A549 (cell line): Measurements from ENCODE around the gene LMNTD1. TPM values are rescaled to one million over a fixed set of nuclear protein-coding genes. Genes with fewer than 3 reads are reported as not detected.

Source experiments
- ATAC-seq, 2 experiments: fragments of 200-7000 bp in 1 of 2; fragments of >200 bp in 1 of 2; cut with Nextera tagmentation in 1 of 2; cut with Tn5 transposase in 1 of 2; 3 replicates each; pipeline versions ENCODE4 v1.8.0 to v1.9.1; 2018 to 2020; ENCODE audit warnings: mild to moderate bottlenecking in 1 of 2, moderate library complexity in 1 of 2
- CTCF ChIA-PET: fragments of 300-600 bp; sonication (Branson Sonifier 250); formaldehyde crosslinking; extraction: SDS; loops from one replicate; lab custom pipeline; 2021; ENCODE audit warnings: antibody characterized with exemption, inconsistent platforms; lab: Yijun Ruan, JAX
- POLR2A ChIA-PET: fragments of 350-600 bp; formaldehyde crosslinking; extraction: SDS; loops from one replicate; lab custom pipeline; 2021; ENCODE audit warnings: antibody characterized with exemption, inconsistent platforms; lab: Yijun Ruan, JAX
- DNase-seq, 2 experiments: peaks; one replicate each; pipeline versions ENCODE4 v3.0.0 to v3.0.0-alpha.2; 2011 to 2016; ENCODE audit warnings: low read depth in 1 of 2, low spot score in 1 of 2
- FAIRE-seq: peaks from 2 replicates; lab custom pipeline; 2011; peaks lifted over from hg19 to GRCh38; lab: Jason Lieb, UNC
- H3K27ac ChIP-seq, 2 experiments: fragments of >200 bp; sonication (Bioruptor Twin); formaldehyde crosslinking; 3 replicates each; pipeline ENCODE4 v1.5.1; 2016 to 2017
- H3K4me1 ChIP-seq: fragments of >200 bp; sonication (Bioruptor Twin); formaldehyde crosslinking; 3 replicates; pipeline ENCODE4 v1.6.1; 2016
- H3K4me2 ChIP-seq: fragments of >200 bp; sonication (Bioruptor Twin); formaldehyde crosslinking; 3 replicates; pipeline ENCODE4 v1.6.1; 2016
- H3K4me3 ChIP-seq: fragments of >200 bp; sonication (Bioruptor Twin); formaldehyde crosslinking; 3 replicates; pipeline ENCODE4 v1.5.1; 2016
- H3K9me3 ChIP-seq: fragments of >200 bp; sonication (Bioruptor Twin); formaldehyde crosslinking; 3 replicates; pipeline ENCODE4 v1.6.1; 2016
- BHLHE40 ChIP-seq: IDR thresholded peaks from 2 replicates; pipeline ENCODE4 v1.6.1; 2012; ENCODE audit warnings: low read depth, low read length, inconsistent platforms
- CEBPB ChIP-seq, 2 experiments: fragments of >200 bp in 1 of 2; sonication (Bioruptor Twin) in 1 of 2; formaldehyde crosslinking in 1 of 2; IDR thresholded peaks; 2 replicates each; pipeline ENCODE4 v1.6.1; 2012 to 2016
- CHD2 ChIP-seq: fragments of 150-350 bp; IDR thresholded peaks from 2 replicates; pipeline ENCODE4 v1.6.1; 2014; ENCODE audit warnings: low read length; ENCODE audit not compliant: partially characterized antibody
- EHMT2 ChIP-seq: fragments of 200-600 bp; sonication (generic); IDR thresholded peaks from 2 replicates; pipeline ENCODE4 v1.6.1; 2016; ENCODE audit warnings: antibody characterized with exemption, low read depth, mild to moderate bottlenecking, moderate library complexity
- EP300 ChIP-seq, 2 experiments: fragments of >200 bp; sonication (Bioruptor Twin); formaldehyde crosslinking; IDR thresholded peaks; 2 replicates in 1 of 2; 3 replicates in 1 of 2; pipeline ENCODE4 v1.6.1; 2016 to 2017
- FOSB ChIP-seq: fragments of 250-450 bp; sonication (Bioruptor Pico); IDR thresholded peaks from 2 replicates; pipeline ENCODE4 v1.5.0; 2020; ENCODE audit warnings: mild to moderate bottlenecking, moderate library complexity
- FOSL2 ChIP-seq, 2 experiments: fragments of 450-650 bp in 1 of 2; fragments of >200 bp in 1 of 2; sonication (Bioruptor Twin) in 1 of 2; formaldehyde crosslinking; IDR thresholded peaks; 2 replicates each; pipeline versions ENCODE4 v1.5.0 to v1.6.1; 2016 to 2020; ENCODE audit warnings: mild to moderate bottlenecking in 1 of 2, moderate library complexity in 1 of 2
- GATA3 ChIP-seq: IDR thresholded peaks from 2 replicates; pipeline ENCODE4 v1.6.1; 2012; ENCODE audit warnings: borderline replicate concordance
- HES2 ChIP-seq: fragments of >200 bp; sonication (Bioruptor Twin); formaldehyde crosslinking; IDR thresholded peaks from 2 replicates; pipeline ENCODE4 v1.6.1; 2016
- HEYL ChIP-seq: fragments of 250-450 bp; sonication (Bioruptor Pico); IDR thresholded peaks from 2 replicates; pipeline ENCODE4 v1.8.0; 2021; ENCODE audit warnings: mild to moderate bottlenecking, moderate library complexity
- HOXB5 ChIP-seq: fragments of 250-450 bp; sonication (Bioruptor Pico); IDR thresholded peaks from 2 replicates; pipeline ENCODE4 v1.5.0; 2020; ENCODE audit warnings: mild to moderate bottlenecking, moderate library complexity
- JUNB ChIP-seq: fragments of >200 bp; sonication (Bioruptor Twin); formaldehyde crosslinking; IDR thresholded peaks from 2 replicates; pipeline ENCODE4 v1.6.1; 2016
- KDM1A ChIP-seq: fragments of 200-600 bp; sonication (generic); IDR thresholded peaks from 2 replicates; pipeline ENCODE4 v1.6.1; 2016; ENCODE audit warnings: low read depth, mild to moderate bottlenecking
- KDM5A ChIP-seq: fragments of 200-600 bp; sonication (generic); IDR thresholded peaks from 2 replicates; pipeline ENCODE4 v1.6.1; 2016; ENCODE audit warnings: antibody characterized with exemption, mild to moderate bottlenecking
- MAZ ChIP-seq: fragments of 150-350 bp; IDR thresholded peaks from 2 replicates; pipeline ENCODE4 v1.6.1; 2014; ENCODE audit warnings: antibody characterized with exemption, low read depth, low read length, borderline replicate concordance
- NFE2L2 ChIP-seq: fragments of 150-350 bp; conservative IDR thresholded peaks from 2 replicates; pipeline ENCODE4 v1.6.1; 2014; ENCODE audit warnings: low read length
- NR3C1 ChIP-seq: fragments of >200 bp; sonication (Bioruptor Twin); formaldehyde crosslinking; IDR thresholded peaks from 3 replicates; pipeline ENCODE4 v1.6.1; 2017
- PBX3 ChIP-seq: IDR thresholded peaks from 2 replicates; pipeline ENCODE4 v1.6.1; 2012
- PHF8 ChIP-seq: fragments of 200-600 bp; sonication (generic); IDR thresholded peaks from 2 replicates; pipeline ENCODE4 v1.6.1; 2016; ENCODE audit warnings: low read depth, mild to moderate bottlenecking, antibody characterized with exemption, moderate library complexity, borderline replicate concordance
- POLR2AphosphoS2 ChIP-seq: conservative IDR thresholded peaks from 2 replicates; pipeline ENCODE4 v1.6.1; 2012; ENCODE audit warnings: low read length, improper control_type of control experiment, inconsistent platforms
- RARB ChIP-seq: fragments of 250-450 bp; sonication (Bioruptor Pico); IDR thresholded peaks from 2 replicates; pipeline ENCODE4 v1.8.0; 2021; ENCODE audit warnings: mild to moderate bottlenecking, moderate library complexity
- RNF2 ChIP-seq: fragments of 200-600 bp; sonication (generic); IDR thresholded peaks from 2 replicates; pipeline ENCODE4 v1.6.1; 2016; ENCODE audit warnings: low read depth, mild to moderate bottlenecking, antibody characterized with exemption, moderate library complexity, borderline replicate concordance
- SMC3 ChIP-seq: fragments of >200 bp; sonication (Bioruptor Twin); formaldehyde crosslinking; IDR thresholded peaks from 3 replicates; pipeline ENCODE4 v1.6.1; 2018; ENCODE audit warnings: inconsistent platforms
- TP53 ChIP-seq: fragments of 250-450 bp; sonication (Bioruptor Pico); IDR thresholded peaks from 2 replicates; pipeline ENCODE4 v1.5.0; 2021; ENCODE audit warnings: mild to moderate bottlenecking, moderate library complexity
- ZC3H11A ChIP-seq: fragments of 450-650 bp; IDR thresholded peaks from 2 replicates; pipeline ENCODE4 v1.6.1; 2014; ENCODE audit warnings: antibody characterized with exemption, mild to moderate bottlenecking
- WGBS: methylation state at CpG from one replicate; pipeline ENCODE4 v1.1.6; 2017; ENCODE audit errors: missing lambda C conversion rate; 5-methylcytosine and 5-hydroxymethylcytosine counted together
- polyA plus RNA-seq, 4 experiments: library from polyadenylated mRNA; depleted of rRNA in 3 of 4; stranded (reverse); fragments of >200 nt; fragmentation: RNase III in 1 of 4; extraction: RNeasy Plus Mini Kit Qiagen cat#74134 plus additional on column Dnase treatment in 1 of 4; gene quantifications; 2 replicates in 3 of 4; 3 replicates in 1 of 4; pipeline ENCODE4 v1.2.3, GENCODE V29; 2011 to 2017
- TF ChIP-seq, protein P1 (sequence below): IDR thresholded peaks from 2 replicates; pipeline ENCODE4 v1.6.1; 2012; ENCODE audit warnings: low read depth, borderline replicate concordance
- TF ChIP-seq, protein P2 (sequence below): IDR thresholded peaks from 2 replicates; pipeline ENCODE4 v1.6.1; 2012
- TF ChIP-seq, protein P3 (sequence below): fragments of 250-450 bp; sonication (Bioruptor Pico); IDR thresholded peaks from 2 replicates; pipeline ENCODE4 v1.5.0; 2021; ENCODE audit warnings: mild to moderate bottlenecking, moderate library complexity, borderline replicate concordance

LMNTD1 gene
- polyA plus RNA-seq, 2 of the 4 experiments (the other 2 are of a cell fraction), result not detected

DNA sequence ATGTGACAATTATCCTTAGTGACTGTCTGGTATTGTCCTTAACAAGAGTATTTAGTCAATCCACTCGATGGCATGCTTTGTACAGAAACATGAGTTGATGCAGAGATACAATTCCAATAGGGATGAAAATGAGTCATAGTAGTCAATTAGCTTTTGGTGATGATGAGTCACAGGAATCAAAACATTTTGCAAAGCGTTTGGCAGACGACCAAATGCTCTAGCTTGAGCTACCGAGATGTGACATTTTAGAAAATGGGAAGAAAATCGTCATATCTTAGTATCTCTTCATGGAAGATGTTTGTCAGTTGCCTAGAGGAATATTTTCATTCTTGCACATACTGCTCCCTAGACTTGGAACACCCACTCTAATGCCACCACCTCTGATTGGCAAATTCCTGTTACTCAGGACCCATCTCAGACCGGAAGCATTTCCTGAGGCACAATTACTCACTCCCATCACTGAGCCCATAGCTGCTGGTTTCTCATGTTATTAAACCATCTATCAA, 95.0 kb downstream of the LMNTD1 start:
- ChIA-PET POLR2A (no interaction called here), CTCF (interaction anchor here (0.6 to 2.0 kb wide), 3 partner anchors 20 to 407 kb away, joined by 3 to 7 read pairs (median 4); no protein-coding TSS in a partner anchor)
- FAIRE-seq (no peak), ATAC-seq (peak; percentile 92 to 97), DNase-seq (peak; percentile 61 to 68)
- H3K9me3 ChIP-seq, result no peaks in the 10 kb centered on the region
- H3K4me1 ChIP-seq, result peaks cover 13% of the 10 kb centered on the region; the same call in 2 of the 3 replicates
- under 1% methylated on average over 6 of the region's 6 CpGs for whole genome bisulfite sequencing
- H3K4me3 ChIP-seq, result peak overlapping the region; percentile 15; the same call in 1 of the 3 replicates
- peak overlapping the region; percentile 56 for H3K4me2 ChIP-seq
- H3K27ac ChIP-seq, result 0 out of 6 replicates have a peak overlapping the region, but pooled peaks of 1 of the 2 experiments have one; percentile 2
- TF ChIP-seq RARB (no peak), CEBPB (IDR thresholded peaks at IDR 0.05) (0 out of 4 replicates have a peak, but pooled peaks of 1 of the 2 experiments have one; percentile 3), GATA3 (no peak), HES2 (no peak), FOSL2 (IDR thresholded peaks at IDR 0.05) (peak; percentile 73), FOSL2 (CRISPR knock-in tag; IDR thresholded peaks at IDR 0.05) (peak; percentile 94), JUNB (peak; percentile 36)
- TF ChIP-seq, protein P1, sequence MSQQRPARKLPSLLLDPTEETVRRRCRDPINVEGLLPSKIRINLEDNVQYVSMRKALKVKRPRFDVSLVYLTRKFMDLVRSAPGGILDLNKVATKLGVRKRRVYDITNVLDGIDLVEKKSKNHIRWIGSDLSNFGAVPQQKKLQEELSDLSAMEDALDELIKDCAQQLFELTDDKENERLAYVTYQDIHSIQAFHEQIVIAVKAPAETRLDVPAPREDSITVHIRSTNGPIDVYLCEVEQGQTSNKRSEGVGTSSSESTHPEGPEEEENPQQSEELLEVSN, result no peak

GRCh38 chr12:25456474-25456873, 96.6 kb downstream of the LMNTD1 start:
- WGBS, result 41% methylated on average over 4 of the region's 4 CpGs
- CTCF ChIA-PET, result no interaction called here
- no peak overlapping the region for H3K4me3 ChIP-seq
- 0 out of 2 replicates have a peak, but pooled peaks have one; percentile 15 for TF ChIP-seq KDM1A
- TF ChIP-seq EHMT2, result no peak
- no peak for TF ChIP-seq HOXB5 (CRISPR knock-in tag)
- no peak for ATAC-seq
- no peak overlapping the region for H3K4me2 ChIP-seq
- DNase-seq, result no peak
- H3K27ac ChIP-seq, result no peak overlapping the region
- no peak for FAIRE-seq
- no peaks in the 10 kb centered on the region for H3K9me3 ChIP-seq
- POLR2A ChIA-PET, result no interaction called here
- peaks cover 13% of the 10 kb centered on the region; the same call in 2 of the 3 replicates for H3K4me1 ChIP-seq

- Histone ChIP-seq H3K27ac (no peak overlapping the region), H3K4me1 (peaks cover 13% of the 10 kb centered on the region; the same call in 2 of the 3 replicates), H3K4me2 (no peak overlapping the region), H3K9me3 (no peaks in the 10 kb centered on the region), H3K4me3 (no peak overlapping the region)
- CTCF ChIA-PET, result no interaction called here
- TF ChIP-seq HES2 (no peak), TP53 (no peak), CEBPB (IDR thresholded peaks at IDR 0.05) (no peak), EP300 (IDR thresholded peaks at IDR 0.05) (no peak), KDM5A (no peak), RNF2 (no peak), CHD2 (no peak), NR3C1 (no peak), RARB (no peak), PHF8 (no peak), MAZ (no peak), HEYL (no peak), FOSL2 (IDR thresholded peaks at IDR 0.05) (no peak), FOSL2 (CRISPR knock-in tag; IDR thresholded peaks at IDR 0.05) (no peak)
- ATAC-seq, result no peak
- FAIRE-seq, result no peak
- POLR2A ChIA-PET, result no interaction called here
- WGBS, result 44% methylated on average over 2 of the region's 2 CpGs
- DNase-seq, result no peak
Observed at GRCh38 chr12:25455696-25456095, 97.4 kb downstream of the LMNTD1 start.

DNA sequence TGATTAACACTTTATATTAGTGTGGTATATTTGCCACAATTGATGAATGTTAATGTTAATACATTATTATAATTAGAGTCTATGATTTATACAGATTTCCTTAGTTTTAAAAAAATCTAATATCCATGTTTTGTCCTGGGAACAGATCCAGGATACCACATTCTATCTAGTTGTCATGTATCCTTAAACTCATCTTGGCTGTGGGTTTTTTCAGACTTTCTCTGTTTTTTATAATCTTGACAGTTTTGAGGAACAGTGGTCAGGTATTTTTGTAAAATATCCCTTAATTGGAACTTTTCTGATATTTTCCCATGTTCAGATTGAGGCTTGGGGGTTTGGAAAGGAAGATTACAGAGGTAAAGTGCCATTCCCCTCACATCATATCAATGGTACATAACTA, 104.1 kb downstream of the LMNTD1 start:
- Histone ChIP-seq H3K4me1 (no peaks in the 10 kb centered on the region), H3K9me3 (no peaks in the 10 kb centered on the region), H3K4me2 (no peak overlapping the region), H3K27ac (no peak overlapping the region), H3K4me3 (no peak overlapping the region)
- FAIRE-seq, result no peak
- POLR2A ChIA-PET, result no interaction called here
- CTCF ChIA-PET, result no interaction called here
- no peak for ATAC-seq
- DNase-seq, result no peak
- no peak for TF ChIP-seq CEBPB (IDR thresholded peaks at IDR 0.05)
- no peak for TF ChIP-seq RNF2
- no peak for TF ChIP-seq POLR2AphosphoS2
- no peak for TF ChIP-seq PBX3
- TF ChIP-seq SMC3, result no peak
- no peak for TF ChIP-seq KDM1A
- TF ChIP-seq ZC3H11A, result no peak
- TF ChIP-seq FOSB (CRISPR knock-in tag), result no peak
- TF ChIP-seq, protein P2, sequence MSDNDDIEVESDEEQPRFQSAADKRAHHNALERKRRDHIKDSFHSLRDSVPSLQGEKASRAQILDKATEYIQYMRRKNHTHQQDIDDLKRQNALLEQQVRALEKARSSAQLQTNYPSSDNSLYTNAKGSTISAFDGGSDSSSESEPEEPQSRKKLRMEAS, result no peak
- TF ChIP-seq NFE2L2, result no peak
- TF ChIP-seq, protein P3, sequence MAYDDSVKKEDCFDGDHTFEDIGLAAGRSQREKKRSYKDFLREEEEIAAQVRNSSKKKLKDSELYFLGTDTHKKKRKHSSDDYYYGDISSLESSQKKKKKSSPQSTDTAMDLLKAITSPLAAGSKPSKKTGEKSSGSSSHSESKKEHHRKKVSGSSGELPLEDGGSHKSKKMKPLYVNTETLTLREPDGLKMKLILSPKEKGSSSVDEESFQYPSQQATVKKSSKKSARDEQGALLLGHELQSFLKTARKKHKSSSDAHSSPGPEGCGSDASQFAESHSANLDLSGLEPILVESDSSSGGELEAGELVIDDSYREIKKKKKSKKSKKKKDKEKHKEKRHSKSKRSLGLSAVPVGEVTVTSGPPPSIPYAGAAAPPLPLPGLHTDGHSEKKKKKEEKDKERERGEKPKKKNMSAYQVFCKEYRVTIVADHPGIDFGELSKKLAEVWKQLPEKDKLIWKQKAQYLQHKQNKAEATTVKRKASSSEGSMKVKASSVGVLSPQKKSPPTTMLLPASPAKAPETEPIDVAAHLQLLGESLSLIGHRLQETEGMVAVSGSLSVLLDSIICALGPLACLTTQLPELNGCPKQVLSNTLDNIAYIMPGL, result no peak
- TF ChIP-seq BHLHE40, result no peak
